DMS153 treated with DMSO at 0.1 percent for 48 hours (cell line): ENCODE measurements around the gene TDRD6.
A peak's percentile ranks its signal among the peaks of the same experiment; 100 is the strongest.
"Not testable (repeated sequence)": the region's sequence is repeated elsewhere in the genome, so short reads cannot be mapped to it uniquely, and the experiment has no call there.

Experiments used
- DNase-seq: peaks from one replicate; lab custom pipeline; 2025; ENCODE audit not compliant: unreplicated experiment; lab: John Stamatoyannopoulos, UW

TDRD6 gene, protein sequence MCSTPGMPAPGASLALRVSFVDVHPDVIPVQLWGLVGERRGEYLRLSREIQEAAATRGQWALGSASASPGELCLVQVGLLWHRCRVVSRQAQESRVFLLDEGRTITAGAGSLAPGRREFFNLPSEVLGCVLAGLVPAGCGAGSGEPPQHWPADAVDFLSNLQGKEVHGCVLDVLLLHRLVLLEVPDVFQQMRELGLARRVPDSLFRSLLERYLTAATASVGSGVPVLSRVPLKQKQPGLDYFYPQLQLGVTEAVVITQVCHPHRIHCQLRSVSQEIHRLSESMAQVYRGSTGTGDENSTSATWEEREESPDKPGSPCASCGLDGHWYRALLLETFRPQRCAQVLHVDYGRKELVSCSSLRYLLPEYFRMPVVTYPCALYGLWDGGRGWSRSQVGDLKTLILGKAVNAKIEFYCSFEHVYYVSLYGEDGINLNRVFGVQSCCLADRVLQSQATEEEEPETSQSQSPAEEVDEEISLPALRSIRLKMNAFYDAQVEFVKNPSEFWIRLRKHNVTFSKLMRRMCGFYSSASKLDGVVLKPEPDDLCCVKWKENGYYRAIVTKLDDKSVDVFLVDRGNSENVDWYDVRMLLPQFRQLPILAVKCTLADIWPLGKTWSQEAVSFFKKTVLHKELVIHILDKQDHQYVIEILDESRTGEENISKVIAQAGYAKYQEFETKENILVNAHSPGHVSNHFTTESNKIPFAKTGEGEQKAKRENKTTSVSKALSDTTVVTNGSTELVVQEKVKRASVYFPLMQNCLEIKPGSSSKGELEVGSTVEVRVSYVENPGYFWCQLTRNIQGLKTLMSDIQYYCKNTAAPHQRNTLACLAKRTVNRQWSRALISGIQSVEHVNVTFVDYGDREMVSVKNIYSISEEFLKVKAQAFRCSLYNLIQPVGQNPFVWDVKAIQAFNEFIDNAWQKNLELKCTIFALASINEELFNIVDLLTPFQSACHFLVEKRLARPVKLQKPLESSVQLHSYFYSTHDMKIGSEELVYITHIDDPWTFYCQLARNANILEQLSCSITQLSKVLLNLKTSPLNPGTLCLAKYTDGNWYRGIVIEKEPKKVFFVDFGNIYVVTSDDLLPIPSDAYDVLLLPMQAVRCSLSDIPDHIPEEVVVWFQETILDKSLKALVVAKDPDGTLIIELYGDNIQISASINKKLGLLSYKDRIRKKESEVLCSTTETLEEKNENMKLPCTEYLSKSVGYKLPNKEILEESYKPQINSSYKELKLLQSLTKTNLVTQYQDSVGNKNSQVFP (N-terminal part only)

DNA sequence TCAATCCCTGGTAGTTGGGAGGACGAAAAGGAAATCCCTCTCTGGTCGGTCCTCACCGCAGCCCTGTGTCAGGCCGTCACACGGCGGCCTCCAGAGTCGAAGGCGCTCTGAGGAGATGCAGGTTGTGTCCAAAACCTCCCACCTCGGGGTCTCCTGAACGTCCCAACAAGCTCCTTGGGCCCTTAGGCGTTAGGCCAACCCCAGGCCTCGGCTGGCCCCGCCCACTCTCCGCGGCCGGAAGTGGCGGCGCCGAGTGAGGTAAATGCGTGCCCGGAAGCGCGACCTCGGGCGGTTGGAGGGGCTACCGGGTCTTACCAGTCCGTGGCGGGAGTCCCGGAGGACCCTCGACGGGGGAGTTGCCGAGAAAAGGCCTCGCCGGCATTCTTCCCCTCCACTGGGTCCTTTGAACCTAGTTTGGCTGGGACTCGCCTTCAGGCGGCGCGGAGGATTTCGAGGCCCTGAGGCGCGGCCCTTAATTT, at the start of gene TDRD6:
TDRD6 (plus strand) TSS at position 267 of the 479 bp plus-strand sequence. CDS start 244 bp downstream, outside the sequence.
- no peak for DNase-seq

- no peak for DNase-seq
These were observed 49.8 kb upstream of the TDRD6 start for GRCh38 chr6:46637933-46638332.

DNA sequence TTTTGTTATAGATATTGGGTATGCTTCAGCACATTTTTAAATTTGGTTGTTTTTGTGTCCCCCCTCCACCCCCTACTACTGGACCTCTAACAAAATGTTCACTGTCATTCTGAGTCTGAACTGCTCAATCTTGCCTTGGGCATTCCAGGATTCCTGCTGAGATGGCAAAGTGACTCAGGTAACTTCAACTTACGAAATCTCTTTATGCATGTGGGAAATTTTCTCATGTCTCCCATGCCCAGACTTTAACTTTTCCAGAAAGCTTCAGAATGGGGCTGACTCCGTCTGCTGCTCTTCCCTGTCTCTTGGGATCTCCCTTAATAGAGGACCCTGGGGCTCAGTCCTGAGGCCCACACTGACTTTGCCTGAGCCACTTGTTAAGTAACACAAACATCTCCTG, 49.0 kb upstream of the TDRD6 start:
- DNase-seq = no peak

DNA sequence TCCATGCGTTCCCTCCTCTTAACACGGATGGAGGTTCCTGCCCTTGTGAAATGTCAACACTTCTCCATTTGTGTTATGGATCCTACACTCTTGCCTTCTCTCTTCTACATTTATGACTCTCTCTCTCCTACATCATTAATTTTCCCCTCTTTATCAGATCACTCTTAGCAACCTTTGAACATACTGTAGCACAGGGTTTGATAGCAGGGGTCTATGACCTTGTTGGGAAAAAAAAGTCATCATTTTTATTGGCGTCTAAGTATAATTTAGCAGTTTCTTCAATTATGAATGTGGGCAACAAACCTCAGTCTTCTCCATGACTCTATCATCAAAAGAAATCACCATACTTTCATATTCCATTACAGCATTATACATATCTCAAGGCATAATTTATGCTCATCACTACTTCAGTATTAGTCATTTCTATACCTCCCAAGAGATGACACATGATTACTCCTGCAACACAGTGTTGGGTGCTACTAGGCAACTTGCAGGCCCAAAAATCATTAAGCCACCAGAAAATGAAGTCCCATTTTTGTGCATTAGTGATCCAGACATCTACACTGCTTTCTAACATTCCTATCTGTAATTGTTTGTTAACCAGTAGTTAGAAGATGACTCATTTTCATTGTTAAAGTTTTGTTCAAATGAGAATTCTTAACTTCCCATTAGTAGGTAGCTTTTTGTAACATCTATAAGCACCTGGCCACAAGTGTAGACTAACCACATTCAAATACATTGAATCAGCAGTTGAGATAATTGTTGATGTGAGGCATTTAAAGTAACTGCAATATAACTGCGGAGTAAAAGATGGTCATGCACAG, 44.5 kb upstream of the TDRD6 start:
- no peak for DNase-seq

GRCh38 chr6:46645265-46645664, 42.4 kb upstream of the TDRD6 start:
- DNase-seq = no peak

DNA sequence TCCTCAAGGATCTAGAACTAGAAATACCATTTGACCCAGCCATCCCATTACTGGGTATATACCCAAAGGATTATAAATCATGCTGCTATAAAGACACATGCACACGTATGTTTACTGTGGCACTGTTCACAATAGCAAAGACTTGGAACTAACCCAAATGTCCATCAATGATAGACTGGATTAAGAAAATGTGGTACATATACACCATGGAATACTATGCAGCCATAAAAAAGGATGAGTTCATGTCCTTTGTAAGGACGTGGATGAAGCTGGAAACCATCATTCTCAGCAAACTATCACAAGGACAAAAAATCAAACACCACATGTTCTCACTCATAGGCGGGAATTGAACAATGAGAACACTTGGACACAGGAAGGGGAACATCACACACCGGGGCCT, 39.6 kb upstream of the TDRD6 start:
- DNase-seq = not testable (repeated sequence)

DNA sequence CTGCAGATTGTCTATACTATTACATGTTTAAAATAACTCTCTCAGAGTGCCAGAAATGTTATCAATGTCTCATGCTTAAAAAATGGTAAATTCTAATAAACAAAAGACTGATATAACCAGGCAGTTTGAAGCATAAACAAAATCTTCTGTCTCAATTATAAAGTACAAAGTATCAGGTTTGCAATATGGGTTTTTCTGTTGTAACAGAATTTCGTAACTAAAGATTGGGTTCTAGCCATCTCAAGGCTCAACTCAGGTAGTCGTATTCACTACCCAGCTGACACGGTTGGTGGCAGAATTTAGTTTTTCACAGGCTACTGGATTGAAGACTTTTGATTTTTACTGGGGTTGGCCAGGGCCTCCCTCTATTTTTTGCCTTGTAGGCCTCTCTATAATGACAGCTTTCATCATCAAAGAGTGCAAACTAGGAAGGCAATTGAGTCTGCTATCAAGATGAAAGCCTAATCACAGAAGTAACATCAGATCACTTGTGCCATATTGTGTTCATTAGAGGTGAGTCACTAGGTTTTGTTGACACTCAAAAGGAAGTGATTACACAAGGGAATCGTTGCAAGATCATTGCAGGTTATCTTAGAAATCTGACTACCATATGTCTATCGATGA, 38.7 kb upstream of the TDRD6 start:
- DNase-seq = peak; percentile 9

- no peak for DNase-seq
These were observed 36.7 kb upstream of the TDRD6 start for GRCh38 chr6:46651006-46651405.

DNA sequence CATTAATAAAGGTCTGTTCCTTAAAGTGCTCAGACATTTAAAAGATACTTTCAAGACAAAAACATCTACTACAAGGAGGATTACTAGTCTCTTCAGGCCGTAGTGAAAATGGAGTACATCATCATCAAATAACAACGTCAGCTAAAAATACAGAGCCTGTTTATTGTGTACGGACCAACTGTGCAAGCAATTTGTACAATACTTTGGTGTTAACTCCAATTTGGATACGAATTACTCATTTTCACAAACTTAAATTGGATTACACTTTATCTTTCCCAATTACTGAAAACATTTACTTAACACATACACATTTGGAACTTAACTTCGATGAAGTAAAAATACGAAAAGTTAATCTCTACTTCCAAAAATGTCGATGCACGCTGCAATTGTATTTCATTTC, 35.9 kb upstream of the TDRD6 start:
- DNase-seq = no peak

DNA sequence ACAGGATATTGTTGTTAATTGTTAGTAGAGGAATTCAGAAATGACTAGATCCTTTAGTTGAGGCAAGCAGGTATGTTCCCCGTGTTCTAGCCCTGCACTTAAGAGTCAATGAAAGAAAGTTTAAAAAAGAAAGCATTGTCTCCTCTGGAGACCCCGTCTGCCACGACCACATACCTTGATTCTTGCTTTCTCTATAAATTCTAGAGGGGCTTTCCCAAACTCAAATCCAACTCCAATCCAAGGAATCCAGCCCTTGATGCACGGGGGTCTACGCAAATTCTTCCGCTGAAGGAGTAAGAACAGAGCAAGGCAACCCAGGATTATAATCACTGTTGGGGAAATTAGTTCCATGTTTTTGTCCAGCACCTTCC, 35.5 kb upstream of the TDRD6 start:
- no peak for DNase-seq

DNA sequence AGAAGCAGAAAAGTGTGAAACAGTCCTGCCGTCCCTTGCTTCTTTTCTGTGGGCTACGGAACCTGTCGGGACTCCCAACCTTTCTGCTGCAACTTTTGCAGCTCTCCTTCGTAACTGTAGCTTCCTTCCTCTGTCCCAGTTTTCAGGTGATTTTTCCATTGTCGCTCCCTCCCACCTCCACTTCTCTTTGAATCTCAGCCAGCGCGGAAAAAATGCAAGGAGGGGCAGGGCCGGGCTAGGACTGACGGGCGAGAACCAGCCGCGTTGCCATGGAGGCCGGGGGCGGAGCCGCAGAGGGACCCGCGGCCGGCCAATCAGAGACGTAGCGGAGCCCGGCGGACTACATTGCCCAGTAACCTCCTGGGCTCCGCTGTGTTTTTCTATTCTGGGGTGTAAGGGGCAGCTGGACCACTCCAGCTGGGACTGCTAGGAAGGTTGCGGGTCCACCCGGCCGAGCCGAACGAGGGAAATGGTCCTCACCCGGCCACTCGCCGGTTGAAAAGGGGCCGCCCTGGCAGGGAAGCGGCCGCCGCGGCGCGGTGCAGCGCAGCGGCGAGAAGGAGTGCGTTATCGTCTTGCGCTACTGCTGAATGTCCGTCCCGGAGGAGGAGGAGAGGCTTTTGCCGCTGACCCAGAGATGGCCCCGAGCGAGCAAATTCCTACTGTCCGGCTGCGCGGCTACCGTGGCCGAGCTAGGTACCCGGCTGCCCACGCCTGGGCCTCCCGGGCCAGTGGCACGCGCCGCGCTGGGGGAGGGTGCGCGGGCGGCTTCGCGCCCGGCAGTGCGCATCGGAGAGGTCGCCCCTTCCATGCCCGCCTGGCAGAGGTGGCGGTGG, 34.9 kb upstream of the TDRD6 start, which contains the start of the genes CYP39A1 and SLC25A27:
CYP39A1 (minus strand) TSS at position 216 of the 836 bp plus-strand sequence. CDS start 236 bp downstream, outside the sequence.
SLC25A27 (plus strand) TSS at position 373 of the 836 bp plus-strand sequence; CDS start at position 591, 218 bp downstream.
- peak; percentile 85 for DNase-seq

DNA sequence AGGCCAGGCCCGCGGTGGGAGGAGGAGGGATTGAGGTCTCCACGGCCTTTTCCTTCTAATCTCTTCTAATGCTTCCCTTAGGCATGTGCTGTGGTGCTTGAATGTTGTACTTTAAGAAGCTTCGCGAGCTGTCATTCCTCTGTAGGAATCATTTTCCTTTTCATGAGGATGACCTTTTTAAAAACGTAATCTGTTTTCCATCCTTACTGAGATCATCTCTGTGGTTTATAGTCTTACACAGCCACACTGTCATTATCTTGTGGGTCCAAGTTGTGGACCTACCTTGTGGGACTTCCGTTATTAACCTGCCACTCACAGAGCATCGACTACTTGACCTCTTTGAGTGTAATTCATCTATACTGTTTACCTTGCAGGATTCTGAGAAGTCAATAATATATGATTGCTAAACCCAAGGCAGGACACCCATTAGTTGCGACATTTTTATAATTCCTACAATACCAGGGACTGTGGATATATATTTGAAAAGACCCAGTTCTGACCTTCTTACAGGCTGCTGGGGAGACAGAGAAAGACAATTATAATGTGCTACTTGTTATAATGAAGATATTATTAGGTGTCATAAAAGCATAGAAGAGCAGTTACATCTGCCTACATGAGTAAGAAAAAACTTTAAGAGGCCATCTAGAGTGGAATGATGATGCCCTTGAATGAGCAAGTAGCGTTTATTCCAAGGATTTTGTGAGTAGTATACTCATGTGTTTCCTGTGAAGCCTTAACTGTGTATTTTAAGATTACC, 34.1 kb upstream of the TDRD6 start:
- no peak for DNase-seq

- no peak for DNase-seq
These were observed 31.9 kb upstream of the TDRD6 start for GRCh38 chr6:46655803-46656202.

GRCh38 chr6:46657642-46658041, 30.0 kb upstream of the TDRD6 start:
- DNase-seq = no peak

- no peak for DNase-seq
These were observed 26.2 kb upstream of the TDRD6 start for GRCh38 chr6:46661483-46661882.

DNA sequence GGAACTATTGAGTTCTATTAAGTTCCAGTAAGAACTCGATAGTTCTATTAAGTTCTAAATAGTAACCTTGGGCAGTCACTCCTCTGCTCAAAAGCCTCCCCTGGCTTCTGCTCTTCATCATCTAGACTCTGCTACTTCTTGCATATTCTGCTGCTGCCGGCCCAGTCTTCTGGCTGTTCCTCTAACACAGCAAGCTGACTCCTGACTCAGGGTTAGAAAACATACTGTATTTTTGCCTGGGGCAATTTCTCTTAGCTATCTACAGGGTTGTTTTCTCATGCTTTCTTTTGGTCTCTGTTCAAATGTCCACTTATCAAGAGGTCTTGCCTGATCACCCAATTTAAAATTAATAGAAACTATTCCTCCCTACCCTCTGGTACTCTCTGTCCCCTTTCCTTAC, 20.3 kb upstream of the TDRD6 start:
- DNase-seq = no peak

DNA sequence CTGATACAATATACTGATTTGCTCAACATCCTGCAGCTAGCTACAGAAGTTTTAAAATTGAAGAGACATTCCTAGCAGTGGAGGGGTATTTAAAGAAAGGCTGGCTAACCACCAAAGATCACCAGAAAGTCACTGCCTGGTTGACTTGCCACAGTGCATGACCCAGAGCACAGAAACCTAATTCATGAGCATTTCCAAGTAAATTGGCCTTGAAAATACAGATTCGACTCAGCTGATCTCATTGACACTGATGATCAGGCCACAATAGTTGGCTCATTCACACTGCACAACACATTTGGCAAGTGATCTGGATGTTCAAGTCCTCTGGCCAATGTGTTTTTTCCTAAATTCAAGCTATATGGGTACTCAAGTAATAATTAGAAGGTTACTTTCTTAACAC, 13.3 kb upstream of the TDRD6 start:
- DNase-seq = no peak
